MCF 10A (cell line): Measurements from ENCODE around the gene IL11. TPM values are rescaled to one million over a fixed set of nuclear protein-coding genes. Genes with fewer than 3 reads are reported as not detected.
A peak's percentile ranks its signal among the peaks of the same experiment; 100 is the strongest.

ENCODE experiments used
- BruUV-seq: library from RNA; stranded (reverse); fragments of 400-500 nt; replicated peaks from 2 replicates; lab custom pipeline; 2021; lab: Mats Ljungman, UMichigan
- CTCF ChIA-PET: fragments of 300-600 bp; sonication (Branson Sonifier 250); formaldehyde crosslinking; extraction: SDS; loops from one replicate; lab custom pipeline; 2021; ENCODE audit warnings: antibody characterized with exemption, inconsistent platforms; lab: Yijun Ruan, JAX
- POLR2A ChIA-PET: fragments of 300-600, 350-650 bp; sonication (Branson Sonifier 250); formaldehyde crosslinking; extraction: SDS; loops from one replicate; lab custom pipeline; 2020; ENCODE audit warnings: antibody characterized with exemption, inconsistent platforms; lab: Yijun Ruan, JAX
- DNase-seq: peaks from one replicate; pipeline ENCODE4 v3.0.0-alpha.2; 2018; ENCODE audit not compliant: unreplicated experiment
- H3K27ac Mint-ChIP-seq: one replicate; pipeline ENCODE4 v1.8.0; 2022; ENCODE audit warnings: mild to moderate bottlenecking, low read depth, mixed read lengths; ENCODE audit not compliant: unreplicated experiment
- H3K27me3 Mint-ChIP-seq: one replicate; pipeline ENCODE4 v1.8.0; 2022; ENCODE audit warnings: mixed read lengths; ENCODE audit not compliant: insufficient read depth, unreplicated experiment
- H3K36me3 Mint-ChIP-seq: one replicate; pipeline ENCODE4 v1.8.0; 2022; ENCODE audit warnings: mild to moderate bottlenecking, moderate library complexity, mixed read lengths; ENCODE audit not compliant: insufficient read depth, unreplicated experiment
- H3K4me1 Mint-ChIP-seq: one replicate; pipeline ENCODE4 v1.8.0; 2022; ENCODE audit warnings: mixed read lengths; ENCODE audit not compliant: insufficient read depth, unreplicated experiment
- H3K4me3 Mint-ChIP-seq: one replicate; pipeline ENCODE4 v1.8.0; 2022; ENCODE audit warnings: mild to moderate bottlenecking, moderate library complexity, mixed read lengths; ENCODE audit not compliant: unreplicated experiment
- H3K9me3 Mint-ChIP-seq: one replicate; pipeline ENCODE4 v1.8.0; 2022; ENCODE audit warnings: mixed read lengths; ENCODE audit not compliant: unreplicated experiment
- CTCF ChIP-seq: fragments of 200-600 bp; IDR thresholded peaks from one replicate; pipeline ENCODE4 v1.8.0; 2022; ENCODE audit warnings: antibody characterized with exemption, mild to moderate bottlenecking; ENCODE audit not compliant: unreplicated experiment
- intact Hi-C: fragments of 100-400 bp; cut with micrococcal nuclease; formaldehyde crosslinking; loops from 2 replicates; pipeline ENCODE4 v1.14.1; 2022
- total RNA-seq: library from RNA; stranded (reverse); gene quantifications from 2 replicates; pipeline ENCODE4 v1.2.3, GENCODE V29; 2022

The IL11 gene
- total RNA-seq, 1 experiment from 2014 or later = 4.2 TPM

- TF ChIP-seq CTCF = no peak
- Mint-ChIP-seq H3K4me1 (peaks cover 27% of the 10 kb centered on the region), H3K27me3 (peaks cover 28% of the 10 kb centered on the region), H3K9me3 (no peaks in the 10 kb centered on the region), H3K4me3 (no peak overlapping the region), H3K27ac (no peak overlapping the region), H3K36me3 (peaks cover 10% of the 10 kb centered on the region)
- POLR2A ChIA-PET = interaction anchor here (0.7 to 1.3 kb wide), 5 partner anchors 11 to 71 kb away, joined by 3 to 6 read pairs (median 4); partner anchors contain the start of gene KMT5C
- intact Hi-C loops = no loop called here
- no TSS peak for BruUV-seq
- DNase-seq = no peak
- CTCF ChIA-PET = interaction anchor here (0.8 to 2.3 kb wide), 4 partner anchors 12 to 81 kb away, joined by 3 to 7 read pairs (median 4); partner anchors contain the start of gene TMEM238
Measured at GRCh38 chr19:55372316-55373081, 2.2 kb upstream of the IL11 start.

- H3K9me3 Mint-ChIP-seq = no peaks in the 10 kb centered on the region
- H3K27ac Mint-ChIP-seq = no peak overlapping the region
- no peak for TF ChIP-seq CTCF
- POLR2A ChIA-PET = interaction anchor here (0.6 to 2.5 kb wide), 6 partner anchors 12 to 1395 kb away, joined by 3 to 10 read pairs (median 4); partner anchors contain the start of gene KMT5C
- H3K27me3 Mint-ChIP-seq = peaks cover 28% of the 10 kb centered on the region
- H3K36me3 Mint-ChIP-seq = peaks cover 10% of the 10 kb centered on the region
- H3K4me1 Mint-ChIP-seq = peaks cover 22% of the 10 kb centered on the region
- CTCF ChIA-PET = interaction anchor here (0.6 to 1.3 kb wide), 5 partner anchors 14 to 68 kb away, joined by 3 to 5 read pairs (median 3); no protein-coding TSS in a partner anchor
- peak; percentile 56 for DNase-seq
- H3K4me3 Mint-ChIP-seq = peak overlapping the region; percentile 78
- BruUV-seq = no TSS peak
- intact Hi-C loops = no loop called here
Measured at GRCh38 chr19:55369653-55370304, 484 bp downstream of the IL11 start.

DNA sequence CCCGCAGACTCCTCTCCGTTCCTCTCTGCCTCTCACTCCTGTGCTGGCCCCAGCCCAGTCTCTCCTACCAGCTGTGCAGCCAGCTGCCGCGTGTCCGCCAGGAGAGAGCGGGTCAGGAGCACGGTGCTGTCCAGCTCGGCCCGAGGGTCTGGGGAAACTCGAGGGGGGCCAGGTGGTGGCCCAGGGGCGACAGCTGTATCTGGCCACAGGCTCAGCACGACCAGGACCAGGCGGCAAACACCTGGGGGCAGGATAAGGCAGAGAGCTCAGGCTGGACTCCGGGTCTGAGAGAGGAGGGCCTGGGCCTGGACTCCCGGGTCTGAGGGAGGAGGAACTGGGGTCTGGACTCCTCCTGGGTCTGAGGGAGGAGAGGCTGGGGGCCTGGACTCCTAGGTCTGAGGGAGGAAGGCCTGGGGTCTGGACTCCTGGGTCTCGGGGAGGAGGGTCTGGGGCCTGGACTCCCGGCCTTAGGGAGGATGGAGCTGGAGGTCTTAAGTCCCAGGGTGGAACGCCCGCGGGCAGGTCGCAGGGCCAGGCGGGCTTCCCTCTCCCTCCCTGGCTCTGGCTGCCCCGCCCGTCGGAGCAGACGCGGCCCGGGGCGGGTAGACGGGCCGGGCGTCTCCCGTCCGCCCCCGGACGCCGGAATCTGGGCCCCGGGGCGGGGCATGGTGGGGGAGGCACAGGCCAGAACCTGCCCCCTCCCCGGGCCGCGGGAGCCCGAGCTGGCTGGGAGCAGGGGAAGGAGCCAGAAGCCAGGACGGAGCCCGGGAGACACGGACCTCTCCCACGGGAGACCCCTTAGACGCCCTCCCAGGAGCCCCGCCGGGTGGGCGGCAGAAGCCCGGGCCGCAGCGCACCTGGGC, 1.3 kb downstream of the IL11 start:
- no peaks in the 10 kb centered on the region for H3K9me3 Mint-ChIP-seq
- peaks cover 10% of the 10 kb centered on the region for H3K36me3 Mint-ChIP-seq

More for the DNA sequence above, 1.3 kb downstream of the IL11 start:
- no peak for TF ChIP-seq CTCF
- peak; percentile 46 for DNase-seq
- H3K4me3 Mint-ChIP-seq = peak overlapping the region; percentile 41
- H3K4me1 Mint-ChIP-seq = peaks cover 20% of the 10 kb centered on the region
- ChIA-PET CTCF (interaction anchor here (0.5 to 1.3 kb wide), 9 partner anchors 12 to 325 kb away, joined by 3 to 5 read pairs (median 3); no protein-coding TSS in a partner anchor), POLR2A (interaction anchor here (0.7 to 2.5 kb wide), 4 partner anchors 15 to 30 kb away, joined by 3 to 10 read pairs (median 4); partner anchors contain the start of genes KMT5C and TMEM238)
- no TSS peak for BruUV-seq
- intact Hi-C loops = no loop called here
- peaks cover 24% of the 10 kb centered on the region for H3K27me3 Mint-ChIP-seq
- H3K27ac Mint-ChIP-seq = no peak overlapping the region
